HEK293 (cell line): Measurements from ENCODE around the gene PPP1R9B.

ENCODE experiments used
- CTCF ChIA-PET: fragments of 350-600 bp; formaldehyde crosslinking; extraction: SDS; loops from one replicate; lab custom pipeline; 2021; ENCODE audit warnings: antibody characterized with exemption; lab: Yijun Ruan, JAX
- POLR2A ChIA-PET: fragments of 300-600 bp; formaldehyde crosslinking; extraction: SDS; loops from one replicate; lab custom pipeline; 2020; ENCODE audit warnings: antibody characterized with exemption, inconsistent platforms; lab: Yijun Ruan, JAX
- H3K27ac ChIP-seq: fragments of 200-500 bp; sonication (Bioruptor generic); 2 replicates; pipeline ENCODE4 v1.5.1; 2014; ENCODE audit warnings: low read depth, low read length, control low read depth, inconsistent platforms; ENCODE audit errors: extremely low read depth
- H3K36me3 ChIP-seq, 2 experiments: fragments of 200-500 bp in 1 of 2; sonication (Bioruptor generic) in 1 of 2; 1 replicate in 1 of 2; 2 replicates in 1 of 2; pipeline ENCODE4 v1.5.1; 2014 to 2017; ENCODE audit warnings: inconsistent platforms in 2 of 2, low read length in 2 of 2; ENCODE audit not compliant: control insufficient read depth in 2 of 2, insufficient read depth in 1 of 2
- H3K4me1 ChIP-seq: fragments of 200-500 bp; sonication (Bioruptor generic); 2 replicates; pipeline ENCODE4 v1.5.1; 2014; ENCODE audit warnings: mild to moderate bottlenecking, low read length, inconsistent platforms; ENCODE audit not compliant: control insufficient read depth, insufficient read depth
- H3K4me3 ChIP-seq: 2 replicates; pipeline ENCODE4 v1.5.1; 2011; ENCODE audit warnings: low read depth, mild to moderate bottlenecking, control low read depth, low read length, moderate library complexity
- H3K9me3 ChIP-seq: fragments of 200-500 bp; sonication (Bioruptor generic); 2 replicates; pipeline ENCODE4 v1.5.1; 2014; ENCODE audit warnings: low read depth, low read length, inconsistent platforms; ENCODE audit not compliant: control insufficient read depth, insufficient read depth
- ELK4 ChIP-seq: IDR thresholded peaks from 2 replicates; pipeline ENCODE4 v1.6.1; 2011; ENCODE audit warnings: mild to moderate bottlenecking, low read depth, low read length, borderline replicate concordance
- OSR2 ChIP-seq: fragments of 450-650 bp; formaldehyde crosslinking; IDR thresholded peaks from 2 replicates; pipeline ENCODE4 v1.5.1; 2016; ENCODE audit warnings: missing biosample characterization, missing genetic modification characterization
- ZBTB1 ChIP-seq: fragments of 450-650 bp; formaldehyde crosslinking; IDR thresholded peaks from 2 replicates; pipeline ENCODE4 v1.5.1; 2016; ENCODE audit warnings: missing biosample characterization, missing genetic modification characterization
- ZBTB10 ChIP-seq: fragments of 450-650 bp; formaldehyde crosslinking; IDR thresholded peaks from 2 replicates; pipeline ENCODE4 v1.5.1; 2016; ENCODE audit warnings: missing biosample characterization, missing genetic modification characterization
- ZNF114 ChIP-seq: fragments of 450-650 bp; formaldehyde crosslinking; IDR thresholded peaks from 2 replicates; pipeline ENCODE4 v1.5.0; 2017; ENCODE audit warnings: missing biosample characterization, missing genetic modification characterization
- ZNF140 ChIP-seq: fragments of 450-650 bp; formaldehyde crosslinking; IDR thresholded peaks from 2 replicates; pipeline ENCODE4 v1.5.1; 2016; ENCODE audit warnings: missing biosample characterization, missing genetic modification characterization
- ZNF155 ChIP-seq: fragments of 450-650 bp; formaldehyde crosslinking; IDR thresholded peaks from 2 replicates; pipeline ENCODE4 v1.5.1; 2016; ENCODE audit warnings: missing biosample characterization, missing genetic modification characterization
- ZNF169 ChIP-seq: fragments of 450-650 bp; formaldehyde crosslinking; IDR thresholded peaks from 2 replicates; pipeline ENCODE4 v1.5.1; 2016; ENCODE audit warnings: missing biosample characterization, missing genetic modification characterization
- ZNF202 ChIP-seq: fragments of 450-650 bp; formaldehyde crosslinking; IDR thresholded peaks from 2 replicates; pipeline ENCODE4 v1.5.1; 2016; ENCODE audit warnings: missing biosample characterization, missing genetic modification characterization, borderline replicate concordance
- ZNF214 ChIP-seq: fragments of 450-650 bp; formaldehyde crosslinking; IDR thresholded peaks from 2 replicates; pipeline ENCODE4 v1.5.1; 2017; ENCODE audit warnings: missing biosample characterization, mild to moderate bottlenecking, missing genetic modification characterization, borderline replicate concordance
- ZNF274 ChIP-seq, 2 experiments: fragments of 200-500 bp in 1 of 2; fragments of 450-650 bp in 1 of 2; sonication (Bioruptor generic) in 1 of 2; formaldehyde crosslinking in 1 of 2; IDR thresholded peaks; 2 replicates each; pipeline versions ENCODE4 v1.5.1 to v1.6.1; 2014 to 2016; ENCODE audit warnings: borderline replicate concordance in 1 of 2, inconsistent platforms in 1 of 2, low read length in 1 of 2, missing biosample characterization in 1 of 2, missing genetic modification characterization in 1 of 2
- ZNF394 ChIP-seq: fragments of 450-650 bp; formaldehyde crosslinking; IDR thresholded peaks from 2 replicates; pipeline ENCODE4 v1.5.1; 2016; ENCODE audit warnings: missing biosample characterization, missing genetic modification characterization, mild to moderate bottlenecking, moderate library complexity, borderline replicate concordance
- ZNF398 ChIP-seq: fragments of 450-650 bp; formaldehyde crosslinking; IDR thresholded peaks from 2 replicates; pipeline ENCODE4 v1.5.1; 2017; ENCODE audit warnings: missing biosample characterization, missing genetic modification characterization
- ZNF473 ChIP-seq: fragments of 450-650 bp; formaldehyde crosslinking; IDR thresholded peaks from 2 replicates; pipeline ENCODE4 v1.5.1; 2017; ENCODE audit warnings: missing biosample characterization, missing genetic modification characterization
- ZNF513 ChIP-seq: fragments of 450-650 bp; IDR thresholded peaks from 2 replicates; pipeline ENCODE4 v1.5.1; 2018; ENCODE audit warnings: missing biosample characterization, missing genetic modification characterization
- ZNF530 ChIP-seq: fragments of 450-650 bp; formaldehyde crosslinking; IDR thresholded peaks from 2 replicates; pipeline ENCODE4 v1.5.1; 2016; ENCODE audit warnings: low read depth, missing biosample characterization, missing genetic modification characterization
- ZNF555 ChIP-seq: fragments of 450-650 bp; formaldehyde crosslinking; conservative IDR thresholded peaks from 2 replicates; pipeline ENCODE4 v1.5.1; 2017; ENCODE audit warnings: missing biosample characterization, mild to moderate bottlenecking, missing genetic modification characterization, inconsistent platforms
- ZNF558 ChIP-seq: fragments of 450-650 bp; formaldehyde crosslinking; IDR thresholded peaks from 2 replicates; pipeline ENCODE4 v1.5.1; 2016; ENCODE audit warnings: missing biosample characterization, missing genetic modification characterization
- ZNF624 ChIP-seq: fragments of 450-650 bp; formaldehyde crosslinking; IDR thresholded peaks from 2 replicates; pipeline ENCODE4 v1.5.1; 2017; ENCODE audit warnings: missing biosample characterization, missing genetic modification characterization
- ZNF670 ChIP-seq: fragments of 450-650 bp; formaldehyde crosslinking; IDR thresholded peaks from 2 replicates; pipeline ENCODE4 v1.5.1; 2016; ENCODE audit warnings: missing biosample characterization, missing genetic modification characterization, low read depth
- ZNF704 ChIP-seq: fragments of 450-650 bp; formaldehyde crosslinking; IDR thresholded peaks from 2 replicates; pipeline ENCODE4 v1.5.1; 2016; ENCODE audit warnings: missing biosample characterization, missing genetic modification characterization
- ZNF707 ChIP-seq: fragments of 450-650 bp; formaldehyde crosslinking; IDR thresholded peaks from 2 replicates; pipeline ENCODE4 v1.5.1; 2016; ENCODE audit warnings: missing biosample characterization, missing genetic modification characterization
- ZNF768 ChIP-seq: fragments of 450-650 bp; formaldehyde crosslinking; IDR thresholded peaks from 2 replicates; pipeline ENCODE4 v1.5.1; 2018; ENCODE audit warnings: missing biosample characterization, mild to moderate bottlenecking, missing genetic modification characterization
- ZNF791 ChIP-seq: fragments of 450-650 bp; formaldehyde crosslinking; IDR thresholded peaks from 2 replicates; pipeline ENCODE4 v1.5.1; 2016; ENCODE audit warnings: missing biosample characterization, missing genetic modification characterization
- ZNF837 ChIP-seq: fragments of 450-650 bp; formaldehyde crosslinking; IDR thresholded peaks from 2 replicates; pipeline ENCODE4 v1.5.1; 2016; ENCODE audit warnings: missing biosample characterization, missing genetic modification characterization
- ZSCAN16 ChIP-seq: fragments of 450-650 bp; formaldehyde crosslinking; IDR thresholded peaks from 2 replicates; pipeline ENCODE4 v1.5.1; 2016; ENCODE audit warnings: missing biosample characterization, missing genetic modification characterization
- ZSCAN30 ChIP-seq: fragments of 450-650 bp; IDR thresholded peaks from 2 replicates; pipeline ENCODE4 v1.5.1; 2018; ENCODE audit warnings: missing biosample characterization, mild to moderate bottlenecking, missing genetic modification characterization, moderate library complexity
- ZXDB ChIP-seq: fragments of 450-650 bp; formaldehyde crosslinking; IDR thresholded peaks from 2 replicates; pipeline ENCODE4 v1.5.1; 2016; ENCODE audit warnings: missing biosample characterization, missing genetic modification characterization

Gene PPP1R9B

GRCh38 chr17:50172936-50173334 is 22.5 kb upstream of the PPP1R9B start:
- TF ChIP-seq ZNF214 (tag by site-specific recombination) (no peak), ZNF707 (no peak), ZSCAN16 (tag by site-specific recombination) (no peak), ZNF530 (tag by site-specific recombination) (no peak), OSR2 (tag by site-specific recombination) (no peak), ZNF555 (tag by site-specific recombination) (no peak), ZBTB1 (tag by site-specific recombination) (no peak), ZNF768 (tag by site-specific recombination) (no peak), ELK4 (no peak), ZBTB10 (no peak), ZNF704 (tag by site-specific recombination) (no peak), ZNF837 (tag by site-specific recombination) (no peak), ZNF558 (tag by site-specific recombination) (no peak)
- TF ChIP-seq, all 188 proteins: peak for 0
- Histone ChIP-seq H3K4me3 (no peak overlapping the region), H3K36me3 (no peaks in the 10 kb centered on the region), H3K27ac (no peak overlapping the region), H3K4me1 (peaks cover 5% of the 10 kb centered on the region), H3K9me3 (no peaks in the 10 kb centered on the region)
- ChIA-PET CTCF (interaction anchor here (0.5 to 9.6 kb wide), 8 partner anchors 12 to 124 kb away, joined by 3 to 174 read pairs (median 12); partner anchors contain the start of gene COL1A1), POLR2A (interaction anchor here (1.1 to 1.7 kb wide), 4 partner anchors 12 to 27 kb away, joined by 5 to 11 read pairs (median 10); no protein-coding TSS in a partner anchor)

GRCh38 chr17:50172130-50172529 is 21.7 kb upstream of the PPP1R9B start:
- no peak overlapping the region for H3K27ac ChIP-seq
- no peaks in the 10 kb centered on the region for H3K36me3 ChIP-seq
- POLR2A ChIA-PET, result interaction anchor here (1.6 kb wide), 1 partner anchor 28 kb away, joined by 10 read pairs; no protein-coding TSS in a partner anchor
- no peaks in the 10 kb centered on the region for H3K9me3 ChIP-seq
- no peak overlapping the region for H3K4me3 ChIP-seq
- no peaks in the 10 kb centered on the region for H3K4me1 ChIP-seq
- CTCF ChIA-PET, result interaction anchor here (1.1 to 9.6 kb wide), 7 partner anchors 11 to 124 kb away, joined by 4 to 174 read pairs (median 63); partner anchors contain the start of gene COL1A1
- TF ChIP-seq ZXDB (tag by site-specific recombination) (no peak), ZNF473 (tag by site-specific recombination) (no peak), ZNF398 (tag by site-specific recombination) (no peak), ZNF140 (tag by site-specific recombination) (no peak), ZNF274 (IDR thresholded peaks at IDR 0.05; ENCODE audit: low read length) (no peak), ZNF274 (tag by site-specific recombination; IDR thresholded peaks at IDR 0.05; ENCODE audit: borderline replicate concordance) (no peak), ZNF114 (tag by site-specific recombination) (no peak), ZNF169 (tag by site-specific recombination) (no peak), ZSCAN30 (tag by site-specific recombination) (no peak), ZNF791 (tag by site-specific recombination) (no peak), ZNF513 (tag by site-specific recombination) (no peak), ZNF155 (tag by site-specific recombination) (no peak), ZNF624 (tag by site-specific recombination) (no peak), ZNF202 (no peak), ZNF394 (tag by site-specific recombination) (no peak), ZNF670 (tag by site-specific recombination) (no peak)
